Measurements from ENCODE around the gene CLPTM1L. TPM values are rescaled to one million over a fixed set of nuclear protein-coding genes. Genes with fewer than 3 reads are reported as not detected.
"Not testable (repeated sequence)": the region's sequence is repeated elsewhere in the genome, so short reads cannot be mapped to it uniquely, and the experiment has no call there.

The CLPTM1L gene
- total RNA-seq, 3 donors from 2014 or later: 94.0 to 121 (median 107) TPM

DNA sequence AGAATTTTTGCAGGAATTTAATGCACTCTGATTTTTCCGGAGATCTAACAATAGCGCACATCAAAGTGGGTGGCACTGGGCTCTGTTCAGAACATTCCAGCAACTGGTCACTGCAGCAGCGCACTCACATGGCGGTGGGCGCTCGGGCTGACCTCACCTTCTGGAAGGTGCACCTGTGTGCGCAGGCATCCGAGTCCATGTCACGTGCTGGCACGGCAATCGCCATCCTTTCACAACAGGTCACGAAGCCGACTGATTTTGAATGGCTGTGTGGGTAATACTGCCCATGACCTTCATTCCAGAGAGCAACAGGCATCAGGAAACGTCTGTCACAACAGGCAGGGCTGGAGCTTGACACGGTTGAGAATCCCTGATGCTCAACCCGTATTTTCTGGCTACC lies 18.7 kb upstream of the CLPTM1L start:
- Histone ChIP-seq H3K27ac (no peak overlapping the region), H3K4me3 (no peak overlapping the region), H3K4me1 (no peaks in the 10 kb centered on the region), H3K36me3 (no peaks in the 10 kb centered on the region), H3K9me3 (no peaks in the 10 kb centered on the region), H3K27me3 (peaks cover 0 to 75% of the 10 kb centered on the region in 2 donors)
- DNase-seq (ENCODE audit: low spot score in 2 of 2): no peak
- intact Hi-C loops (cut with DNase I; ENCODE audit: low total_unique reads): no loop called here
- TF ChIP-seq POLR2A (IDR thresholded peaks at IDR 0.05) (no peak), CTCF (IDR thresholded peaks at IDR 0.05) (no peak), POLR2AphosphoS5 (IDR thresholded peaks at IDR 0.05) (no peak)

GRCh38 chr5:1363160-1363559 lies 18.3 kb upstream of the CLPTM1L start:
- H3K4me3 ChIP-seq: no peak overlapping the region
- intact Hi-C loops (cut with DNase I; ENCODE audit: low total_unique reads): no loop called here
- H3K27me3 ChIP-seq: peaks cover 0 to 75% of the 10 kb centered on the region in 2 donors
- TF ChIP-seq POLR2A (IDR thresholded peaks at IDR 0.05) (no peak), POLR2AphosphoS5 (IDR thresholded peaks at IDR 0.05) (no peak), CTCF (IDR thresholded peaks at IDR 0.05) (no peak)
- no peak overlapping the region for H3K27ac ChIP-seq
- no peaks in the 10 kb centered on the region for H3K36me3 ChIP-seq
- no peak for DNase-seq (ENCODE audit: low spot score in 2 of 2)
- no peaks in the 10 kb centered on the region for H3K4me1 ChIP-seq
- H3K9me3 ChIP-seq: no peaks in the 10 kb centered on the region

GRCh38 chr5:1362242-1363015 lies 17.5 kb upstream of the CLPTM1L start:
- TF ChIP-seq POLR2AphosphoS5 (IDR thresholded peaks at IDR 0.05): no peak
- TF ChIP-seq POLR2A (IDR thresholded peaks at IDR 0.05): no peak
- no peak for TF ChIP-seq CTCF (IDR thresholded peaks at IDR 0.05)
- Histone ChIP-seq H3K4me1 (no peaks in the 10 kb centered on the region), H3K27me3 (peaks cover 0 to 79% of the 10 kb centered on the region in 2 donors), H3K4me3 (no peak overlapping the region), H3K36me3 (no peaks in the 10 kb centered on the region), H3K9me3 (no peaks in the 10 kb centered on the region), H3K27ac (no peak overlapping the region)
- intact Hi-C loops (cut with DNase I; ENCODE audit: low total_unique reads): no loop called here
- no peak for DNase-seq (ENCODE audit: low spot score in 2 of 2)

DNA sequence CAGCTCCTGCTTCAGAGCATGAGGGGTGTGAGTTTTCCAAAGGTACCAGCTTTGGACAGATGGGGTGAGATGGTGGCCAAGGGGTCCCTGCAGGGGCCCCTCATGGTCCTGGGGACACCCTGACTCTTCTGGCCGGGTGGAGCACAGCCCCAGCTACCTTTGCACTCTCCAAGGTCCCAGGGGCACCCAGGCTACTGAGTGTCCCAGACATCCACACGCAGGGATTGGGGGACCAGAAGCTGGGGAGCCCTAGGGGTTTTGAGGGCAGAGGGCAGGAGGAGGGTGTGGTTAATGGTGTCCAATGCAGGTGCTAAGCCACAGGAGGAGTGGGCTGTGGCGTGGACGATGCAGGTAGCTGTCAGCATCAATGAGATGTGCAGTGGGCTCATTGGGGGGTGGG lies 16.0 kb upstream of the CLPTM1L start:
- H3K9me3 ChIP-seq: no peaks in the 10 kb centered on the region
- no peaks in the 10 kb centered on the region for H3K36me3 ChIP-seq
- DNase-seq (ENCODE audit: low spot score in 2 of 2): no peak
- H3K4me1 ChIP-seq: no peaks in the 10 kb centered on the region
- no peak overlapping the region for H3K4me3 ChIP-seq
- H3K27ac ChIP-seq: no peak overlapping the region
- peaks cover 0 to 87% of the 10 kb centered on the region in 2 donors for H3K27me3 ChIP-seq
- TF ChIP-seq POLR2A (IDR thresholded peaks at IDR 0.05): no peak
- TF ChIP-seq POLR2AphosphoS5 (IDR thresholded peaks at IDR 0.05): no peak
- TF ChIP-seq CTCF (IDR thresholded peaks at IDR 0.05): no peak
- intact Hi-C loops (cut with DNase I; ENCODE audit: low total_unique reads): no loop called here

GRCh38 chr5:1360367-1360766 lies 15.5 kb upstream of the CLPTM1L start:
- H3K9me3 ChIP-seq; H3K4me3 ChIP-seq; H3K4me1 ChIP-seq; intact Hi-C loops (cut with DNase I; ENCODE audit: low total_unique reads); DNase-seq (ENCODE audit: low spot score in 2 of 2); H3K36me3 ChIP-seq; H3K27ac ChIP-seq: not testable (repeated sequence)
- peaks cover 0 to 89% of the 10 kb centered on the region in 2 donors for H3K27me3 ChIP-seq

All from breast epithelium (tissue), 4 donors.